GM12801 (cell line): ENCODE measurements around the gene BDNF.

Source experiments
- CTCF ChIP-seq: IDR thresholded peaks from one replicate; pipeline ENCODE4 v1.5.1; 2011; ENCODE audit warnings: control low read depth; ENCODE audit not compliant: insufficient read length; ENCODE audit errors: extremely low read depth

BDNF gene

GRCh38 chr11:27642954-27643353 is 57.3 kb downstream of the BDNF start:
- TF ChIP-seq CTCF, result no peak

- TF ChIP-seq CTCF, result no peak
These were observed 59.3 kb downstream of the BDNF start for GRCh38 chr11:27640954-27641353.

GRCh38 chr11:27635567-27636037 is 64.7 kb downstream of the BDNF start:
- TF ChIP-seq CTCF, result no peak

- TF ChIP-seq CTCF, result no peak
These were observed 72.3 kb downstream of the BDNF start for GRCh38 chr11:27627979-27628378.

- TF ChIP-seq CTCF, result no peak
These were observed 73.2 kb downstream of the BDNF start for GRCh38 chr11:27626938-27627586.

GRCh38 chr11:27626269-27626937 is 73.9 kb downstream of the BDNF start:
- no peak for TF ChIP-seq CTCF

GRCh38 chr11:27625347-27625912 is 74.8 kb downstream of the BDNF start:
- no peak for TF ChIP-seq CTCF
